NB4 (cell line): ENCODE measurements around the gene CDC42.
"Not testable (repeated sequence)": the region's sequence is repeated elsewhere in the genome, so short reads cannot be mapped to it uniquely, and the experiment has no call there.

ENCODE experiments used
- DNase-seq: peaks from one replicate; pipeline ENCODE4 v3.0.0; 2010; ENCODE audit warnings: low read depth
- H3K4me3 ChIP-seq: one replicate; pipeline ENCODE4 v1.5.1; 2011; ENCODE audit warnings: mild to moderate bottlenecking, low read depth, low read length, moderate library complexity
- MYC ChIP-seq: IDR thresholded peaks from 2 replicates; pipeline ENCODE4 v1.6.1; 2011; ENCODE audit warnings: low read depth, low read length
- POLR2A ChIP-seq: IDR thresholded peaks from 2 replicates; pipeline ENCODE4 v1.6.1; 2011; ENCODE audit warnings: mild to moderate bottlenecking; ENCODE audit not compliant: insufficient read length; ENCODE audit errors: extremely low read depth
- TF ChIP-seq, protein P1 (sequence below): IDR thresholded peaks from one replicate; pipeline ENCODE4 v1.5.1; 2012; ENCODE audit warnings: low read depth, low read length
- TF ChIP-seq, protein P2 (sequence below): IDR thresholded peaks from 2 replicates; pipeline ENCODE4 v1.6.1; 2011; ENCODE audit warnings: low read depth, low read length

The CDC42 gene

GRCh38 chr1:22080191-22080590 lies 27.7 kb downstream of the CDC42 start:
- TF ChIP-seq POLR2A (no peak), MYC (no peak)
- TF ChIP-seq, protein P1, sequence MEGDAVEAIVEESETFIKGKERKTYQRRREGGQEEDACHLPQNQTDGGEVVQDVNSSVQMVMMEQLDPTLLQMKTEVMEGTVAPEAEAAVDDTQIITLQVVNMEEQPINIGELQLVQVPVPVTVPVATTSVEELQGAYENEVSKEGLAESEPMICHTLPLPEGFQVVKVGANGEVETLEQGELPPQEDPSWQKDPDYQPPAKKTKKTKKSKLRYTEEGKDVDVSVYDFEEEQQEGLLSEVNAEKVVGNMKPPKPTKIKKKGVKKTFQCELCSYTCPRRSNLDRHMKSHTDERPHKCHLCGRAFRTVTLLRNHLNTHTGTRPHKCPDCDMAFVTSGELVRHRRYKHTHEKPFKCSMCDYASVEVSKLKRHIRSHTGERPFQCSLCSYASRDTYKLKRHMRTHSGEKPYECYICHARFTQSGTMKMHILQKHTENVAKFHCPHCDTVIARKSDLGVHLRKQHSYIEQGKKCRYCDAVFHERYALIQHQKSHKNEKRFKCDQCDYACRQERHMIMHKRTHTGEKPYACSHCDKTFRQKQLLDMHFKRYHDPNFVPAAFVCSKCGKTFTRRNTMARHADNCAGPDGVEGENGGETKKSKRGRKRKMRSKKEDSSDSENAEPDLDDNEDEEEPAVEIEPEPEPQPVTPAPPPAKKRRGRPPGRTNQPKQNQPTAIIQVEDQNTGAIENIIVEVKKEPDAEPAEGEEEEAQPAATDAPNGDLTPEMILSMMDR, result no peak
- H3K4me3 ChIP-seq, result no peak overlapping the region
- DNase-seq, result peak; percentile 40

- no peak for DNase-seq
- H3K4me3 ChIP-seq, result no peak overlapping the region
- no peak for TF ChIP-seq MYC
- TF ChIP-seq, protein P2, sequence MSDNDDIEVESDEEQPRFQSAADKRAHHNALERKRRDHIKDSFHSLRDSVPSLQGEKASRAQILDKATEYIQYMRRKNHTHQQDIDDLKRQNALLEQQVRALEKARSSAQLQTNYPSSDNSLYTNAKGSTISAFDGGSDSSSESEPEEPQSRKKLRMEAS, result no peak
- TF ChIP-seq, protein P1, result no peak
- TF ChIP-seq POLR2A, result no peak
These were observed 35.8 kb downstream of the CDC42 start for GRCh38 chr1:22088331-22088730.

DNA sequence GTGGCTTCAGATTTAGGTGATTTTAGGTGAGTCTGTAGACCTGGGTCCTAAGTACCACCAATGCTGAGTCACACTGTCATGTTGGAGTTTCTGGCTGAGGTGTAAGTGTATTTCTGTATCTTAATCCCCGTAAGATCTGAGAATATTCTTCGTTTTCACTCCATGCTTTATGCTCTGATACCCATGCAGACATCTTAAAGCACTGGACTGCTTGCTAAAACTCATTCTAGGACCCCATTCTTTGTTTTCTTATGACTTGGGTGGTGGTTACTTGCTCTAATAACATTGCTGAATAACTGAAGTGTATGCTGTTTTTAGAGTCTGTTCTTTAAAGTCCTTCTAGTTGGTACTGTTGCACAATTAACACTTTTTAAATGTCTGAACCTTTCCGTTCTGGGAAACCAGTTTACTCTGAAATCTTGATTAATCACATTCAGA lies 36.6 kb downstream of the CDC42 start:
- no peak for DNase-seq
- TF ChIP-seq, protein P2, result no peak
- TF ChIP-seq MYC (no peak), POLR2A (no peak)
- TF ChIP-seq, protein P1, result no peak
- H3K4me3 ChIP-seq, result no peak overlapping the region

DNA sequence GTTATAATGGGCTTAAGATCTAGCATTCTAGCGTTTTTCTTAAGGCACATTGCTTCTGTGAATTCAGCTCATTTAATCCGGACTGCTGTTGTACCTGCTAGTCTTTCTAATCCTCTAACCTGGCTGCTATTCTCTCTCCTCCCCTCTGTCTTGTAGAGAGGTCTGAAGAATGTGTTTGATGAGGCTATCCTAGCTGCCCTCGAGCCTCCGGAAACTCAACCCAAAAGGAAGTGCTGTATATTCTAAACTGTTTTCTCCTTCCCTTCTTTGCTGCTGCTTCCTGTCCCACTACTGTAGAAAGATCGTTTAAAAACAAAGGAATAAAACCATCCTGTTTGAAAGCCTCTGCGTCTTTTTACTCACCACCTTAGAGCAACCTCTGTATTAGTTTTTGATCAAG lies 37.3 kb downstream of the CDC42 start:
- no peak for TF ChIP-seq POLR2A
- TF ChIP-seq, protein P2, result no peak
- TF ChIP-seq, protein P1, result no peak
- no peak for TF ChIP-seq MYC
- H3K4me3 ChIP-seq, result no peak overlapping the region
- no peak for DNase-seq

GRCh38 chr1:22090867-22091266 lies 38.4 kb downstream of the CDC42 start:
- no peak for DNase-seq
- TF ChIP-seq, protein P1, result no peak
- TF ChIP-seq MYC (no peak), POLR2A (no peak)
- TF ChIP-seq, protein P2, result no peak
- H3K4me3 ChIP-seq, result no peak overlapping the region

DNA sequence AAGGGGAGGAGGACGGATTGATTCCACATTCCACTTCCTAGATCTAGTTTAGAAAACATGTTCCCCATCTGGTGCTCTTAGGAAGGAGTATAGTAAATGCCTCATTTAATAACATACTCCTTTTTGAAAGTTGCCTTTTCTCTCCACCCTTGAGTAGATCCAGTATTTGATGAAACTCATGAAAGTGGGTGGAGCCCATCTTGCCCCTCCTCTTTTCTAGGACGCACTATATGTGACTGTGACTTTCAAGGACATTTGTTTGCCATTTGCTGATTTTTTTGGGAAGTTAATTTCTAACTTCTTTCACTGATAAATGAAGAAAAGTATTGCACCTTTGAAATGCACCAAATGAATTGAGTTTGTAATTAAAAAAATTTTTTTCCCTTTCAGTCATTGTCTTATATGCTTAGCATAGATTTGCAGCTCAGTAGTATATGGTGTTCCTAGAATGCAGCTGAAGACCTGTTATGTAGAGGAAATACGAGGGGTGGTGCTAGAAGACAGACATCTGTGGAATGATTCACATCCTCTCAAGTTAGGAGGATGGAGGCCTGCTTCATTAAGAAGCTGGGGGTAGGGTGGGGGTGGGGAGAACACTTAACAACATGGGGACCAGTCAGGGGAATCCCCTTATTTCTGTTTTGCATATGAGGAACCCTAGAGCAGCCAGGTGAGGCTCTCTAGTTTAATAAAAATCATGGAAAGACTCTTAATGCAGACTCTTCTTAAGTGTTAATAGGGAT lies 39.7 kb downstream of the CDC42 start:
- DNase-seq, result peak; percentile 42
- not testable (repeated sequence) for H3K4me3 ChIP-seq
